Measurements from ENCODE around the gene FAM171A1. TPM values are rescaled to one million over a fixed set of nuclear protein-coding genes. Genes with fewer than 3 reads are reported as not detected.

Gene FAM171A1
- total RNA-seq, 1 experiment from 2014 or later = 19.2 TPM

GRCh38 chr10:15163253-15163828 lies 207.7 kb downstream of the FAM171A1 start:
- no peak for DNase-seq (ENCODE audit: low read depth, low spot score)
- ATAC-seq = no peak
- H3K9me3 ChIP-seq (ENCODE audit: control insufficient read depth, insufficient read depth, low read depth, low read length) = no peaks in the 10 kb centered on the region
- TF ChIP-seq SIN3A (IDR thresholded peaks at IDR 0.05; ENCODE audit: borderline replicate concordance, insufficient read depth, low read depth, low read length) = no peak
- no peak for TF ChIP-seq TCF7L2 (IDR thresholded peaks at IDR 0.05; ENCODE audit: low read depth, low read length)
- no peak for TF ChIP-seq POLR2AphosphoS5 (IDR thresholded peaks at IDR 0.05; ENCODE audit: low read depth, low read length)
- TF ChIP-seq REST (IDR thresholded peaks at IDR 0.05; ENCODE audit: insufficient read depth in 1 of 2, low read depth in 2 of 2, low read length in 1 of 2) = no peak
- TF ChIP-seq CTCF (IDR thresholded peaks at IDR 0.05) = no peak
- H3K4me1 ChIP-seq (ENCODE audit: control insufficient read depth, insufficient read depth, low read length) = peaks cover 13% of the 10 kb centered on the region
- H3K27me3 ChIP-seq (ENCODE audit: control insufficient read depth, insufficient read depth, low read length) = no peaks in the 10 kb centered on the region
- ChIA-PET CTCF (no interaction called here), POLR2A (no interaction called here)
- H3K4me3 ChIP-seq (ENCODE audit: low read depth in 2 of 2, low read length in 2 of 2) = no peak overlapping the region
- no TSS peak for BruUV-seq (replicated peaks)
- intact Hi-C loops (cut with micrococcal nuclease; ENCODE audit: unreplicated experiment) (no loop called here), in situ Hi-C loops (cut with HindIII; ENCODE audit: low pct_unique_long_range_greater_than_20kb, low sequenced_read_pairs) (no loop called here)
- H3K27ac ChIP-seq (ENCODE audit: low read length) = no peak overlapping the region
- no peaks in the 10 kb centered on the region; the same call in 1 of the 2 replicates for H3K36me3 ChIP-seq (ENCODE audit: control insufficient read depth, insufficient read depth, low read length)

Other genes starting within 250 kb of the FAM171A1 start
- gene NMT2, start 202.6 kb downstream of the FAM171A1 start, total RNA-seq (2021; ENCODE audit: unreplicated experiment) = 14.3 TPM